Chondrocyte (in vitro differentiated cells): ENCODE measurements around the gene NCBP2. TPM values are rescaled to one million over a fixed set of nuclear protein-coding genes. Genes with fewer than 3 reads are reported as not detected.

Experiments used
- DNase-seq: peaks from one replicate; pipeline ENCODE4 v3.0.0; 2021; ENCODE audit warnings: mixed read lengths, low spot score
- H3K27ac Mint-ChIP-seq: one replicate; pipeline ENCODE4 v1.8.0; 2021; ENCODE audit warnings: mild to moderate bottlenecking, moderate library complexity, mixed read lengths; ENCODE audit not compliant: unreplicated experiment
- H3K27me3 Mint-ChIP-seq: 2 replicates; pipeline ENCODE4 v1.8.0; 2021; ENCODE audit warnings: low read depth, mixed read lengths
- H3K36me3 Mint-ChIP-seq: 2 replicates; pipeline ENCODE4 v1.8.0; 2021; ENCODE audit warnings: low read depth, mixed read lengths
- H3K4me1 Mint-ChIP-seq: 2 replicates; pipeline ENCODE4 v1.8.0; 2021; ENCODE audit warnings: low read depth, mild to moderate bottlenecking, mixed read lengths
- H3K4me3 Mint-ChIP-seq: one replicate; pipeline ENCODE4 v1.8.0; 2021; ENCODE audit warnings: mild to moderate bottlenecking, moderate library complexity, mixed read lengths; ENCODE audit not compliant: unreplicated experiment
- H3K9me3 Mint-ChIP-seq: 2 replicates; pipeline ENCODE4 v1.8.0; 2021; ENCODE audit warnings: low read depth, mixed read lengths
- CTCF ChIP-seq: fragments of 200-600 bp; sonication (generic); IDR thresholded peaks from 2 replicates; pipeline ENCODE4 v1.5.0; 2021; ENCODE audit warnings: antibody characterized with exemption, mild to moderate bottlenecking, moderate library complexity
- total RNA-seq: library from RNA; stranded (reverse); gene quantifications from 3 replicates; pipeline ENCODE4 v1.2.1, GENCODE V29; 2021

The NCBP2 gene
- total RNA-seq, 1 donor from 2014 or later, result 61.5 TPM

- Mint-ChIP-seq H3K4me1 (peaks cover 28% of the 10 kb centered on the region), H3K36me3 (peaks cover 32% of the 10 kb centered on the region), H3K27ac (no peak overlapping the region), H3K4me3 (no peak overlapping the region), H3K9me3 (no peaks in the 10 kb centered on the region), H3K27me3 (no peaks in the 10 kb centered on the region)
- TF ChIP-seq CTCF, result no peak
- DNase-seq, result no peak
These were observed 4.2 kb downstream of the NCBP2 start for GRCh38 chr3:196938124-196938523.

- H3K9me3 Mint-ChIP-seq, result no peaks in the 10 kb centered on the region
- TF ChIP-seq CTCF, result no peak
- H3K4me1 Mint-ChIP-seq, result peaks cover 22% of the 10 kb centered on the region
- no peak overlapping the region for H3K4me3 Mint-ChIP-seq
- no peak overlapping the region for H3K27ac Mint-ChIP-seq
- H3K36me3 Mint-ChIP-seq, result peaks cover 39% of the 10 kb centered on the region
- H3K27me3 Mint-ChIP-seq, result no peaks in the 10 kb centered on the region
- DNase-seq, result no peak
These were observed 6.0 kb downstream of the NCBP2 start for GRCh38 chr3:196936288-196936687.

GRCh38 chr3:196932600-196932999 is 9.7 kb downstream of the NCBP2 start:
- H3K4me3 Mint-ChIP-seq, result no peak overlapping the region
- H3K27me3 Mint-ChIP-seq, result no peaks in the 10 kb centered on the region
- H3K9me3 Mint-ChIP-seq, result no peaks in the 10 kb centered on the region
- peaks cover 39% of the 10 kb centered on the region for H3K36me3 Mint-ChIP-seq
- no peaks in the 10 kb centered on the region for H3K4me1 Mint-ChIP-seq
- H3K27ac Mint-ChIP-seq, result no peak overlapping the region
- no peak for DNase-seq
- TF ChIP-seq CTCF, result no peak

GRCh38 chr3:196931828-196932587 is 10.3 kb downstream of the NCBP2 start:
- no peak for DNase-seq
- H3K4me3 Mint-ChIP-seq, result no peak overlapping the region
- no peaks in the 10 kb centered on the region for H3K27me3 Mint-ChIP-seq
- H3K36me3 Mint-ChIP-seq, result peaks cover 36% of the 10 kb centered on the region
- no peaks in the 10 kb centered on the region for H3K4me1 Mint-ChIP-seq
- no peaks in the 10 kb centered on the region for H3K9me3 Mint-ChIP-seq
- H3K27ac Mint-ChIP-seq, result no peak overlapping the region
- TF ChIP-seq CTCF, result no peak

- DNase-seq, result no peak
- Mint-ChIP-seq H3K4me3 (no peak overlapping the region), H3K36me3 (peaks cover 29% of the 10 kb centered on the region), H3K9me3 (no peaks in the 10 kb centered on the region), H3K27me3 (no peaks in the 10 kb centered on the region), H3K4me1 (no peaks in the 10 kb centered on the region), H3K27ac (no peak overlapping the region)
- TF ChIP-seq CTCF, result no peak
These were observed 11.2 kb downstream of the NCBP2 start for GRCh38 chr3:196931157-196931556.
